Kidney (tissue), 14 donors: ENCODE results near the gene ATP8A2. TPM values are rescaled to one million over a fixed set of nuclear protein-coding genes. Genes with fewer than 3 reads are reported as not detected.

ENCODE experiments used
- DNase-seq, 5 donors: peaks; one replicate each; pipeline ENCODE4 v3.0.0-alpha.2; 2013 to 2020
- FAIRE-seq: peaks from 2 replicates; lab custom pipeline; 2012; peaks lifted over from hg19 to GRCh38; lab: Jason Lieb, UNC
- H3K27ac ChIP-seq, 2 donors: one replicate each; pipeline ENCODE4 v1.7.0; 2013; ENCODE audit warnings: low read depth in 2 of 2, low read length in 2 of 2, inconsistent platforms in 1 of 2
- H3K27me3 ChIP-seq: one replicate; pipeline ENCODE4 v1.7.1; 2013; ENCODE audit warnings: low read length, inconsistent platforms; ENCODE audit not compliant: control insufficient read depth, insufficient read depth
- H3K36me3 ChIP-seq, 3 donors: one replicate each; pipeline versions ENCODE4 v1.7.0 to v1.7.1; 2013; ENCODE audit warnings: low read length in 3 of 3, control low read depth in 1 of 3, inconsistent platforms in 1 of 3; ENCODE audit not compliant: insufficient read depth in 3 of 3, control insufficient read depth in 2 of 3
- H3K4me1 ChIP-seq, 3 donors: one replicate each; pipeline versions ENCODE4 v1.7.0 to v1.7.1; 2013; ENCODE audit warnings: low read length in 3 of 3, inconsistent platforms in 1 of 3, low read depth in 1 of 3; ENCODE audit not compliant: control insufficient read depth in 2 of 3, insufficient read depth in 2 of 3
- H3K4me3 ChIP-seq, 3 donors: one replicate each; pipeline versions ENCODE4 v1.7.0 to v1.8.1; 2013; ENCODE audit warnings: low read length in 3 of 3, control low read depth in 1 of 3, inconsistent platforms in 1 of 3
- H3K9ac ChIP-seq, 3 donors: one replicate each; pipeline versions ENCODE4 v1.7.0 to v1.7.1; 2013; ENCODE audit warnings: low read length in 3 of 3, control low read depth in 1 of 3, inconsistent platforms in 1 of 3
- H3K9me3 ChIP-seq, 3 donors: one replicate each; pipeline versions ENCODE4 v1.7.0 to v1.7.1; 2013; ENCODE audit warnings: low read length in 3 of 3, control low read depth in 1 of 3, inconsistent platforms in 1 of 3; ENCODE audit not compliant: control insufficient read depth in 2 of 3, insufficient read depth in 1 of 3
- intact Hi-C: fragments of 100-400 bp; cut with DNase I; formaldehyde crosslinking; loops from one replicate; pipeline ENCODE4 v1.11.1; 2022
- polyA plus RNA-seq: library from polyadenylated mRNA; stranded (reverse); fragments of 350-450 nt; fragmentation: Illumina TruSeq; extraction: RNeasy Lipid Tissue Mini Kit (QIAGEN cat#74804); gene quantifications from one replicate; pipeline ENCODE4 v1.2.3, GENCODE V29; 2014; ENCODE audit warnings: low read depth, low replicate concordance; ENCODE audit not compliant: insufficient read depth
- total RNA-seq: library from RNA; stranded (reverse); fragmentation: NEBNext Ultra II Directional; extraction: Animal tissue kit (Norgen Biotek cat#: 25700); gene quantifications from one replicate; pipeline ENCODE4 v1.2.1, GENCODE V29; 2021
- TF ChIP-seq, protein P1 (sequence below): IDR thresholded peaks from 3 replicates; pipeline ENCODE4 v1.5.1; 2012; ENCODE audit warnings: mild to moderate bottlenecking, moderate library complexity, borderline replicate concordance; ENCODE audit not compliant: insufficient read depth; ENCODE audit errors: extremely low read depth
- donor health status: control.
- donor health status: control.
- donor health status: control.
- donor health status: control.
- donor health status: control.
- donor health status: DM: yes; HTN: yes; CAD: no.
- donor health status: Normal renal cell carcinoma (clear cell type).

The ATP8A2 gene
- total and polyA plus RNA-seq, 2 donors from 2014 or later = 0.50 to 0.73 TPM

DNA sequence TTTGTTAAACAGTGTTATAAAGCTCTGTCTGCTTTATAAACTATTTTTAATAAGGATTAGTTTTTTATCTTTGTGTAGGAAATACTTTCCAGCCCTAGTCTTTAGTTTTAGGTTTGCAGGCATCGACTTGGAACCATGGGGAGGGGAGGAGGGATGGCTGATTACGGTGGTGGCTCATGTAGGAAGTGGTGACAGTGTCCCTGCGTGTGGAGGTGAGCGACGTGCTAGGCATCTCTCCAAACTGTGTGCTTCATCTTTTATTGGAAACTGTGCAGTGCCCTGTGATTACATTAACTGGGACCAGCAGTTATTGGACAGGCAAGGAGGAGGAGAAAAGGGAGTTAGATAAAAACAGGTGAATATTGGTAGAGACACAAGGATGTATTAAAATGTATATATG, 203.8 kb downstream of the ATP8A2 start:
- H3K27me3 ChIP-seq = no peaks in the 10 kb centered on the region
- H3K27ac ChIP-seq = no peak overlapping the region
- intact Hi-C loops = loop anchor here (5.0 kb wide), 1 partner anchor 487 kb away; no protein-coding TSS in a partner anchor
- no peaks in the 10 kb centered on the region for H3K36me3 ChIP-seq
- TF ChIP-seq, protein P1, sequence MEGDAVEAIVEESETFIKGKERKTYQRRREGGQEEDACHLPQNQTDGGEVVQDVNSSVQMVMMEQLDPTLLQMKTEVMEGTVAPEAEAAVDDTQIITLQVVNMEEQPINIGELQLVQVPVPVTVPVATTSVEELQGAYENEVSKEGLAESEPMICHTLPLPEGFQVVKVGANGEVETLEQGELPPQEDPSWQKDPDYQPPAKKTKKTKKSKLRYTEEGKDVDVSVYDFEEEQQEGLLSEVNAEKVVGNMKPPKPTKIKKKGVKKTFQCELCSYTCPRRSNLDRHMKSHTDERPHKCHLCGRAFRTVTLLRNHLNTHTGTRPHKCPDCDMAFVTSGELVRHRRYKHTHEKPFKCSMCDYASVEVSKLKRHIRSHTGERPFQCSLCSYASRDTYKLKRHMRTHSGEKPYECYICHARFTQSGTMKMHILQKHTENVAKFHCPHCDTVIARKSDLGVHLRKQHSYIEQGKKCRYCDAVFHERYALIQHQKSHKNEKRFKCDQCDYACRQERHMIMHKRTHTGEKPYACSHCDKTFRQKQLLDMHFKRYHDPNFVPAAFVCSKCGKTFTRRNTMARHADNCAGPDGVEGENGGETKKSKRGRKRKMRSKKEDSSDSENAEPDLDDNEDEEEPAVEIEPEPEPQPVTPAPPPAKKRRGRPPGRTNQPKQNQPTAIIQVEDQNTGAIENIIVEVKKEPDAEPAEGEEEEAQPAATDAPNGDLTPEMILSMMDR = no peak
- no peak overlapping the region for H3K4me3 ChIP-seq
- H3K9me3 ChIP-seq = no peaks in the 10 kb centered on the region
- no peak for DNase-seq
- H3K4me1 ChIP-seq = no peaks in the 10 kb centered on the region
- no peak overlapping the region for H3K9ac ChIP-seq
- FAIRE-seq = no peak

DNA sequence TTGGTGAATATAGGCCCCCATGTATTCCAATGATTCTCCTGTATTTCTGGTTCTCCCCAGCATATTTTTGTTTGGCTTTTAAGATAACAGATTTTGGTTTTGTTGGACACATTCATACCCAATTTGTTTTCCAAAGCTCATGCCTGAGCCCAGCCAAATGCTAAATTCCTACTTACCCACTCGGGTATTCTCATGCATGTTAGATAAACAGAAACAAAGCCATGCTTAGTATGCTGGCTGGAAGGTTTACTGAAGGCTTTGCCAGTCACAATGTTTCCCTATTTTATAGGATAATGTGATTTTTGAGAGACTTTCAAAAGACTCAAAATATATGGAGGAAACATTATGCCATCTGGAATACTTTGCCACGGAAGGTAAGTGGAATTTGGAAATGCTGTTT, 206.8 kb downstream of the ATP8A2 start:
- no peak for FAIRE-seq
- TF ChIP-seq, protein P1 = no peak
- Histone ChIP-seq H3K36me3 (no peaks in the 10 kb centered on the region), H3K9ac (no peak overlapping the region), H3K27ac (no peak overlapping the region), H3K27me3 (no peaks in the 10 kb centered on the region), H3K4me1 (no peaks in the 10 kb centered on the region), H3K9me3 (no peaks in the 10 kb centered on the region), H3K4me3 (no peak overlapping the region)
- intact Hi-C loops = loop anchor here (5.0 kb wide), 1 partner anchor 484 kb away; no protein-coding TSS in a partner anchor
- no peak for DNase-seq

DNA sequence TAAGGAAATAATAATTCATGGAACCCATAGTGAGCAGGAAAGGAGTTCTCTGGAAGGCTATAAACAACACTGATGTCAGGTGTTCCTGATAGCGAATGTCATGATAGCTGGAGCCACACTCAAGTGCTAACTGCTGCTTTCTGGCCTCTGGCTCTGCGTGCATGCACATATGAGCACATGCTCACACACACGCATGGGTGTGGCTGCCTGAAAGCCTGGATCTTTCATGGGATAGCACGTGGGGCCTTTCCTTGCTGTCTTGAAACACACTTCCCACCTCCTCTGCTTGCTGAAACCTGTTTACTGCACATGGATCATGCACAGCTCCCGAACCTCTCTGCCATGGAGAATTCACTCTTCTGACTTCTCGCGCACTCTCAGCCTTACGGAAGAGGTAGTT, 207.4 kb downstream of the ATP8A2 start:
- Histone ChIP-seq H3K4me3 (no peak overlapping the region), H3K4me1 (no peaks in the 10 kb centered on the region), H3K27me3 (no peaks in the 10 kb centered on the region), H3K27ac (no peak overlapping the region), H3K9me3 (no peaks in the 10 kb centered on the region), H3K9ac (no peak overlapping the region), H3K36me3 (no peaks in the 10 kb centered on the region)
- no peak for FAIRE-seq
- TF ChIP-seq, protein P1 = no peak
- intact Hi-C loops = loop anchor here (5.0 kb wide), 1 partner anchor 483 kb away; no protein-coding TSS in a partner anchor
- no peak for DNase-seq

DNA sequence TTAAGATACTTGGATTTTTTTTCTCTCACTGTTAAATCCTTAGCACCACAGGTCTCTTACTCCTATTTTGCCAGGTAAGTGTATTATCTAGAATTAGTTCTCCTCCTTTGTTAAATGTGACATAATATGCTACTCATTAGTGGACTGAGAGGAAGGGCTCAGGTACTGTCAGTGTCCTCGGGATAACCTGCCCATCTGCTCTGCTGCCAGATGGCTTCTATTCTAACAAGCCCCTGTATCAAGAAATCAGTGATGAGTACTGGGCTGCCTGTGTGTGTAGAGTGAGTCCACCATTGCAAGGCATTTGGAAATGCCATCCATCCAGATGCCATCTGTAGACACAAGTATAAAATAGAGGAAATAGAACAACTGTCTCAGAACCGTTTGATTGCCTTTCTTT, 209.6 kb downstream of the ATP8A2 start:
- FAIRE-seq (no peak), DNase-seq (no peak)
- no peaks in the 10 kb centered on the region for H3K9me3 ChIP-seq
- H3K9ac ChIP-seq = no peak overlapping the region
- H3K4me3 ChIP-seq = no peak overlapping the region
- TF ChIP-seq, protein P1 = no peak
- intact Hi-C loops = no loop called here
- no peak overlapping the region for H3K27ac ChIP-seq
- no peaks in the 10 kb centered on the region for H3K4me1 ChIP-seq
- H3K36me3 ChIP-seq = no peaks in the 10 kb centered on the region
- no peaks in the 10 kb centered on the region for H3K27me3 ChIP-seq
